Measurements from ENCODE around the gene GRHL3.

The GRHL3 gene

DNA sequence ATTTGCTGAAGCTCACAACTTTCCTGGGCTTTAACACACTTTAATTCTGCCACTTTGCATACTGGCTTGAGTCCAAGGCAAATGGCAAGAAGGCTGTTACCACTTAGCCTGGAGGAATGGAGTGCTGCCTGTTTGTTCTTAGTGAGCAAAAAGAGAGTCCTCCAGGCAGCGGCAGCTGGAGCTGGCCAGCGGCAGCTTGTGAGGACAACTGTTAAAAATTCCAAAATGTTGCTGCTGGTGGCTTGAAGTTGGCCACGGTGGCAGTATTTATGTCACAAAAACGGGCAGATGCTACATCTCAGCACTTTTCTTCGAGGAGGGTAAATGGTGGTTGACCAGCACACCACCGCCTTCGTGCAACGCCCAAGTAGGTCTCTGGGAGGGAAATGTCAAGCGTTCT, 67.1 kb downstream of the GRHL3 start:
- in situ Hi-C loops (cut with HindIII; ENCODE audit: low sequenced_read_pairs): no loop called here
- DNase-seq (ENCODE audit: low read depth): no peak
- TF ChIP-seq CTCF (IDR thresholded peaks at IDR 0.05; ENCODE audit: low read depth, low read length, missing control alignments): no peak

GRCh38 chr1:24386931-24387330, 67.8 kb downstream of the GRHL3 start:
- in situ Hi-C loops (cut with HindIII; ENCODE audit: low sequenced_read_pairs): no loop called here
- TF ChIP-seq CTCF (IDR thresholded peaks at IDR 0.05; ENCODE audit: low read depth, low read length, missing control alignments): no peak
- DNase-seq (ENCODE audit: low read depth): no peak
- no peak overlapping the region for H3K4me3 ChIP-seq (ENCODE audit: low read depth, low read length)

More for the DNA sequence above, 67.1 kb downstream of the GRHL3 start:
- H3K4me3 ChIP-seq (ENCODE audit: low read depth, low read length): no peak overlapping the region

GRCh38 chr1:24387636-24388175, 68.5 kb downstream of the GRHL3 start:
- in situ Hi-C loops (cut with HindIII; ENCODE audit: low sequenced_read_pairs): no loop called here
- DNase-seq (ENCODE audit: low read depth): no peak
- no peak overlapping the region for H3K4me3 ChIP-seq (ENCODE audit: low read depth, low read length)
- TF ChIP-seq CTCF (IDR thresholded peaks at IDR 0.05; ENCODE audit: low read depth, low read length, missing control alignments): no peak

DNA sequence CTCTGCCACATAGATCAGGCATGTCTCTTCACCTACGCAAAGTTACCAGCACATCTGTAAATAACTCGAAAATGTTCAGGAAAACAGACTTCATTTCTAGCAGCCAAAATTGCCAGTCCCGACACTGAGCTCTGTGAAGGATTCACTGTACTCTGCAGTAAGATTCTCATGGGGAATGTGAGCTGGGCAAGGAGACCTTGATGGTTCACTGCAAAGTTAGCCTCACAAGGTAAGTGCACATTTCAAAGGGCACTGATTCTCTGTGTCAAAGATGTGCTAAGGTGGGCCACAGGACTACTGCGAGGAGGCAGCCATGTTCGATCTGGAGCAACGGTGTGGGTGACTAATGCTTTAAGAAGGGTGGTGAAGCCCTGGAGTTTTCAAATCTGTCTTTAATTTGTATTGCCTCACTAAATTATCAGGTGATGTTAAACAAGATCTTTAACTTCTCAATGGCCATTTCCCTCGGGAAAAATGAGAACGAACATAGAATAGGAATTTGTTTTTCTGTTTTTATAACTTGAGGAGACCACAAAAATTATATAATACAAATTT, 69.3 kb downstream of the GRHL3 start:
- TF ChIP-seq CTCF (IDR thresholded peaks at IDR 0.05; ENCODE audit: low read depth, low read length, missing control alignments): no peak
- DNase-seq (ENCODE audit: low read depth): no peak
- no peak overlapping the region for H3K4me3 ChIP-seq (ENCODE audit: low read depth, low read length)
- in situ Hi-C loops (cut with HindIII; ENCODE audit: low sequenced_read_pairs): no loop called here

GRCh38 chr1:24389231-24389678, 70.1 kb downstream of the GRHL3 start:
- DNase-seq (ENCODE audit: low read depth): no peak
- TF ChIP-seq CTCF (IDR thresholded peaks at IDR 0.05; ENCODE audit: low read depth, low read length, missing control alignments): no peak
- in situ Hi-C loops (cut with HindIII; ENCODE audit: low sequenced_read_pairs): no loop called here
- no peak overlapping the region for H3K4me3 ChIP-seq (ENCODE audit: low read depth, low read length)

GRCh38 chr1:24390924-24391782, 72.0 kb downstream of the GRHL3 start:
- TF ChIP-seq CTCF (IDR thresholded peaks at IDR 0.05; ENCODE audit: low read depth, low read length, missing control alignments): peak; percentile 96
- no peak overlapping the region for H3K4me3 ChIP-seq (ENCODE audit: low read depth, low read length)
- in situ Hi-C loops (cut with HindIII; ENCODE audit: low sequenced_read_pairs): loop anchor here (5.0 kb wide), 3 partner anchors 84 to 246 kb away; no protein-coding TSS in a partner anchor
- DNase-seq (ENCODE audit: low read depth): peak; percentile 80
